Keratinocyte (primary cell): Measurements from ENCODE around the gene ADCY10.

Experiments
- CTCF ChIP-seq, 3 experiments: IDR thresholded peaks in 1 of 3; conservative IDR thresholded peaks in 1 of 3; optimal IDR thresholded peaks in 1 of 3; 2 replicates in 2 of 3; 3 replicates in 1 of 3; pipeline versions ENCODE3 to v1.5.1; 2011; ENCODE audit warnings: low read length in 3 of 3, mild to moderate bottlenecking in 3 of 3, moderate library complexity in 2 of 3, control low read depth in 1 of 3, inconsistent platforms in 1 of 3; ENCODE audit not compliant: insufficient read depth in 2 of 3; ENCODE audit errors: extremely low read depth in 1 of 3
- EZH2 ChIP-seq: IDR thresholded peaks from one replicate; pipeline ENCODE4 v1.6.1; 2012; ENCODE audit warnings: inconsistent platforms, mild to moderate bottlenecking, low read length, moderate library complexity

- TF ChIP-seq CTCF (optimal IDR thresholded peaks at IDR 0.05 in 1 of 3, IDR thresholded peaks at IDR 0.05 in 1 of 3, conservative IDR thresholded peaks at IDR 0.05 in 1 of 3; ENCODE audit: extremely low read depth in 1 of 3, insufficient read depth in 2 of 3, low read length in 3 of 3) (peak in 2 of 3 experiments; percentile 27 to 55), EZH2 (no peak)
These were observed 116.9 kb downstream of the ADCY10 start for GRCh38 chr1:167797015-167797414.
